Mammary epithelial cell (primary cell): Measurements from ENCODE around the gene NRBF2.

Experiments
- EZH2 ChIP-seq: IDR thresholded peaks from 2 replicates; pipeline ENCODE4 v1.6.1; 2012; ENCODE audit warnings: low read length, inconsistent platforms, borderline replicate concordance
- TF ChIP-seq, protein P1 (sequence below), 2 donors: IDR thresholded peaks in 1 of 2; conservative IDR thresholded peaks in 1 of 2; 2 replicates each; pipeline ENCODE4 v1.5.1; 2011 to 2012; ENCODE audit warnings: inconsistent platforms in 2 of 2, low read length in 2 of 2, mild to moderate bottlenecking in 2 of 2, control low read depth in 1 of 2, low read depth in 1 of 2; ENCODE audit not compliant: insufficient read depth in 1 of 2; ENCODE audit errors: extremely low read depth in 1 of 2

GRCh38 chr10:63143987-63144386, 10.9 kb downstream of the NRBF2 start:
- TF ChIP-seq, protein P1, sequence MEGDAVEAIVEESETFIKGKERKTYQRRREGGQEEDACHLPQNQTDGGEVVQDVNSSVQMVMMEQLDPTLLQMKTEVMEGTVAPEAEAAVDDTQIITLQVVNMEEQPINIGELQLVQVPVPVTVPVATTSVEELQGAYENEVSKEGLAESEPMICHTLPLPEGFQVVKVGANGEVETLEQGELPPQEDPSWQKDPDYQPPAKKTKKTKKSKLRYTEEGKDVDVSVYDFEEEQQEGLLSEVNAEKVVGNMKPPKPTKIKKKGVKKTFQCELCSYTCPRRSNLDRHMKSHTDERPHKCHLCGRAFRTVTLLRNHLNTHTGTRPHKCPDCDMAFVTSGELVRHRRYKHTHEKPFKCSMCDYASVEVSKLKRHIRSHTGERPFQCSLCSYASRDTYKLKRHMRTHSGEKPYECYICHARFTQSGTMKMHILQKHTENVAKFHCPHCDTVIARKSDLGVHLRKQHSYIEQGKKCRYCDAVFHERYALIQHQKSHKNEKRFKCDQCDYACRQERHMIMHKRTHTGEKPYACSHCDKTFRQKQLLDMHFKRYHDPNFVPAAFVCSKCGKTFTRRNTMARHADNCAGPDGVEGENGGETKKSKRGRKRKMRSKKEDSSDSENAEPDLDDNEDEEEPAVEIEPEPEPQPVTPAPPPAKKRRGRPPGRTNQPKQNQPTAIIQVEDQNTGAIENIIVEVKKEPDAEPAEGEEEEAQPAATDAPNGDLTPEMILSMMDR (conservative IDR thresholded peaks at IDR 0.05 in 1 of 2, IDR thresholded peaks at IDR 0.05 in 1 of 2; ENCODE audit: extremely low read depth in 1 of 2, insufficient read depth in 1 of 2, low read depth in 1 of 2, low read length in 2 of 2), result no peak
- TF ChIP-seq EZH2, result no peak
